ENCODE measurements around the gene HSFX1.
"Not testable (repeated sequence)": the region's sequence is repeated elsewhere in the genome, so short reads cannot be mapped to it uniquely, and the experiment has no call there.

HSFX1 gene

GRCh38 chrX:149762696-149763614 lies 10.9 kb upstream of the HSFX1 start:
- TF ChIP-seq CTCF (conservative IDR thresholded peaks at IDR 0.05; ENCODE audit: low read depth): no peak
- no peak for DNase-seq (ENCODE audit: low spot score)
- POLR2A ChIA-PET (ENCODE audit: low non-redundant PET): no interaction called here
- no peak overlapping the region for H3K27ac ChIP-seq
- CTCF ChIA-PET: no interaction called here

GRCh38 chrX:149770344-149770743 lies 3.5 kb upstream of the HSFX1 start:
- H3K27ac ChIP-seq; DNase-seq (ENCODE audit: low spot score); POLR2A ChIA-PET (ENCODE audit: low non-redundant PET); CTCF ChIA-PET: not testable (repeated sequence)

- CTCF ChIA-PET; H3K27ac ChIP-seq; POLR2A ChIA-PET (ENCODE audit: low non-redundant PET); DNase-seq (ENCODE audit: low spot score): not testable (repeated sequence)
Measured at GRCh38 chrX:149773026-149773425, 842 bp upstream of the HSFX1 start.

GRCh38 chrX:149777999-149778398 lies 4.1 kb downstream of the HSFX1 start:
- H3K27ac ChIP-seq; DNase-seq (ENCODE audit: low spot score); CTCF ChIA-PET; POLR2A ChIA-PET (ENCODE audit: low non-redundant PET): not testable (repeated sequence)

GRCh38 chrX:149781727-149782126 lies 7.9 kb downstream of the HSFX1 start, which contains the start of gene MAGEA9:
MAGEA9 (plus strand) TSS chrX:149781930; CDS start chrX:149786211, 4,281 bp downstream.
- POLR2A ChIA-PET (ENCODE audit: low non-redundant PET); H3K27ac ChIP-seq; CTCF ChIA-PET; DNase-seq (ENCODE audit: low spot score): not testable (repeated sequence)

GRCh38 chrX:149795531-149795930 lies 21.7 kb downstream of the HSFX1 start:
- CTCF ChIA-PET; POLR2A ChIA-PET (ENCODE audit: low non-redundant PET); H3K27ac ChIP-seq; DNase-seq (ENCODE audit: low spot score): not testable (repeated sequence)

- POLR2A ChIA-PET (ENCODE audit: low non-redundant PET): no interaction called here
- no peak for TF ChIP-seq CTCF (conservative IDR thresholded peaks at IDR 0.05; ENCODE audit: low read depth)
- H3K27ac ChIP-seq: no peak overlapping the region
- CTCF ChIA-PET: no interaction called here
- no peak for DNase-seq (ENCODE audit: low spot score)
Measured at GRCh38 chrX:149799095-149799714, 25.3 kb downstream of the HSFX1 start.

- POLR2A ChIA-PET (ENCODE audit: low non-redundant PET): no interaction called here
- H3K27ac ChIP-seq: no peak overlapping the region
- DNase-seq (ENCODE audit: low spot score): no peak
- CTCF ChIA-PET: no interaction called here
- no peak for TF ChIP-seq CTCF (conservative IDR thresholded peaks at IDR 0.05; ENCODE audit: low read depth)
Measured at GRCh38 chrX:149799938-149800337, 26.1 kb downstream of the HSFX1 start.

GRCh38 chrX:149803458-149804062 lies 29.7 kb downstream of the HSFX1 start:
- no peak for DNase-seq (ENCODE audit: low spot score)
- CTCF ChIA-PET: interaction anchor here (0.6 kb wide), 1 partner anchor 1393 kb away, joined by 3 read pairs; no protein-coding TSS in a partner anchor
- POLR2A ChIA-PET (ENCODE audit: low non-redundant PET): no interaction called here
- TF ChIP-seq CTCF (conservative IDR thresholded peaks at IDR 0.05; ENCODE audit: low read depth): no peak
- H3K27ac ChIP-seq: no peak overlapping the region
